ENCODE data around the gene PITX1.

PITX1 gene

DNA sequence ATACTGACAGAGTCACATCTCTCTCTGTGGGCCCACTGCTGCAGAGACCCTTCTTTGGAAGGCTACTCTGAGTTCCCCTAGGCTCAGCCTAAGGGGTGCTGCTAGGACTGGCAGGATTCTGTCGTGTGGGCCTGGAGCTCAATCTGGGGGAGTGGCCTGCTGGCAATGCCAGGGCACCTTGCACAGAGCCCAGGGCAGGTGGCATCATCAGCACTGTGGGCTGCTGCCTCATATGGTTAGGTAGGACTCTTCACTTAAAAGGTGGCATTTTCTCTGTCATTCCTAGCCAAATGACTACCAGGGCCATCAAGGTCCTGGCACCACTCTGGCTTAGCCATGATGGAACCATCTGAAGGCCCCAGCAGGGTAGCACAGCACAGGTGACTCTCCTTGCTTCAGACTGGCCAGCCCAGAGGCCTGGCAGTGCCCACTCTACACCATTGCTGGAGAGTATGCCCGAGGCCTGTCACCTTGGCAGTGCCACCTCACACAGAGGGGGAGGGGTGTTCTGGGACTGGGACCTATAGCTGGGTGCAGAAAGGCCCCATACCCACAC is 21.9 kb downstream of the PITX1 start:
- Histone ChIP-seq H2AFZ (ENCODE audit: low read depth, low read length) (no peak overlapping the region), H4K8ac (ENCODE audit: low read length) (no peak overlapping the region), H3K18ac (ENCODE audit: low read depth in 1 of 2, low read length in 2 of 2) (no peak overlapping the region), H2BK15ac (ENCODE audit: low read depth, poor library complexity, severe bottlenecking) (no peak overlapping the region), H2BK5ac (ENCODE audit: low read depth, low read length, poor library complexity, severe bottlenecking) (no peak overlapping the region), H3K14ac (ENCODE audit: low read length in 2 of 2) (no peak overlapping the region), H3K9ac (ENCODE audit: low read length) (no peak overlapping the region), H3K4me2 (ENCODE audit: low read length, poor library complexity, severe bottlenecking) (no peak overlapping the region), H3K27me3 (ENCODE audit: control insufficient read depth in 1 of 2, insufficient read depth in 1 of 2, low read length in 2 of 2) (peaks cover 0 to 16% of the 10 kb centered on the region in 2 experiments), H2BK12ac (ENCODE audit: low read length in 2 of 2) (no peak overlapping the region), H3K79me1 (replicated peaks; ENCODE audit: low read length, poor library complexity, severe bottlenecking) (no peaks in the 10 kb centered on the region), H3K23ac (ENCODE audit: low read length in 2 of 2) (no peak overlapping the region), H3K27ac (ENCODE audit: low read length, poor library complexity, severe bottlenecking) (no peak overlapping the region), H3K4me3 (ENCODE audit: insufficient read depth in 1 of 2, low read depth in 1 of 2, low read length in 2 of 2) (no peak overlapping the region), H3K36me3 (ENCODE audit: control insufficient read depth in 1 of 2, insufficient read depth in 2 of 2, low read depth in 1 of 2, low read length in 2 of 2) (no peaks in the 10 kb centered on the region), H3K4ac (ENCODE audit: low read depth in 1 of 2, low read length in 2 of 2) (no peak overlapping the region), H3K9me3 (ENCODE audit: control insufficient read depth, low read length) (no peaks in the 10 kb centered on the region), H2AK5ac (ENCODE audit: low read length, severe bottlenecking) (no peak overlapping the region), H4K91ac (ENCODE audit: low read length) (no peak overlapping the region), H2BK120ac (ENCODE audit: low read depth, low read length) (no peak overlapping the region), H3K4me1 (ENCODE audit: control insufficient read depth, insufficient read depth, low read depth, low read length) (no peaks in the 10 kb centered on the region)
- no peak for DNase-seq
- WGBS = 85% methylated on average over 2 of the region's 2 CpGs

DNA sequence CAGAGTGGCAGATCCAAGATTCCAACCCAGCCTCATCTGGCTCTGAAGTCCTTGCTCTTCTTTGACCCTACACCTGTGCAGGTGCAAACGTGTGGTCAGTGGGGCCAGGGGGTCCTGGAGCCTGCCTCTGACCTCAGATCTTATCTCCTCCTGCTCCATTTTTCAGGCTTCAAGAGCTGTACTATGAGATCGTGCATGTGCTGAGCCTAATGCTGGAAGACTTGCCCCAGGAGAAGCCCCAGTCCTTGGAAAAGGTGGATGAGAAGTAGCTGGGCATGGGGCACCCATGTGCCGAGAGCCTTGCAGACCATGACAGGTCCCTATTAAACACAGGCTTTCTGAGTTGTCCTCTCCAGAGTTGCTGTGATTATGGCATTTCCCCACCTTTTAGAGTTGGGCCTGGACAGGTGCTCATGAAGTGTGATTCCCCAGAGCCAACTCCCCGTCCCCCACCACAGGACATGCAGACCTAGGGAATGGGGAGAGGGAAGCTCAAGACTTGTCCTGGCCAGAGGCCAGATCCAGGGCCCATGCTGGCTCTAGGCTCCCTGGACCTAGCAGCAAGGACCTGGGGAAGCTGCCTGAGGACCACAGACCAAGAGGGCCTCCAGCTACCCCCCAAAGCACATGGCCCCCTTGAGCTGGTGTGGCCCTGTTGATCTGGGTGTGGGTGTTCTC is 22.5 kb downstream of the PITX1 start:
- Histone ChIP-seq H2AFZ (ENCODE audit: low read depth, low read length) (no peak overlapping the region), H3K4me3 (ENCODE audit: insufficient read depth in 1 of 2, low read depth in 1 of 2, low read length in 2 of 2) (no peak overlapping the region), H4K8ac (ENCODE audit: low read length) (no peak overlapping the region), H2BK120ac (ENCODE audit: low read depth, low read length) (no peak overlapping the region), H3K18ac (ENCODE audit: low read depth in 1 of 2, low read length in 2 of 2) (no peak overlapping the region), H3K4ac (ENCODE audit: low read depth in 1 of 2, low read length in 2 of 2) (no peak overlapping the region), H3K14ac (ENCODE audit: low read length in 2 of 2) (no peak overlapping the region), H3K9ac (ENCODE audit: low read length) (no peak overlapping the region), H3K36me3 (ENCODE audit: control insufficient read depth in 1 of 2, insufficient read depth in 2 of 2, low read depth in 1 of 2, low read length in 2 of 2) (no peaks in the 10 kb centered on the region), H3K27ac (ENCODE audit: low read length, poor library complexity, severe bottlenecking) (no peak overlapping the region), H3K9me3 (ENCODE audit: control insufficient read depth, low read length) (no peaks in the 10 kb centered on the region), H2BK12ac (ENCODE audit: low read length in 2 of 2) (no peak overlapping the region), H2BK5ac (ENCODE audit: low read depth, low read length, poor library complexity, severe bottlenecking) (no peak overlapping the region), H3K4me1 (ENCODE audit: control insufficient read depth, insufficient read depth, low read depth, low read length) (no peaks in the 10 kb centered on the region), H3K23ac (ENCODE audit: low read length in 2 of 2) (no peak overlapping the region), H4K91ac (ENCODE audit: low read length) (no peak overlapping the region), H3K27me3 (ENCODE audit: control insufficient read depth in 1 of 2, insufficient read depth in 1 of 2, low read length in 2 of 2) (peaks cover 0 to 16% of the 10 kb centered on the region in 2 experiments), H2AK5ac (ENCODE audit: low read length, severe bottlenecking) (no peak overlapping the region), H3K4me2 (ENCODE audit: low read length, poor library complexity, severe bottlenecking) (no peak overlapping the region), H2BK15ac (ENCODE audit: low read depth, poor library complexity, severe bottlenecking) (no peak overlapping the region), H3K79me1 (replicated peaks; ENCODE audit: low read length, poor library complexity, severe bottlenecking) (no peaks in the 10 kb centered on the region)
- no peak for DNase-seq
- 84% methylated on average over 3 of the region's 4 CpGs for WGBS

DNA sequence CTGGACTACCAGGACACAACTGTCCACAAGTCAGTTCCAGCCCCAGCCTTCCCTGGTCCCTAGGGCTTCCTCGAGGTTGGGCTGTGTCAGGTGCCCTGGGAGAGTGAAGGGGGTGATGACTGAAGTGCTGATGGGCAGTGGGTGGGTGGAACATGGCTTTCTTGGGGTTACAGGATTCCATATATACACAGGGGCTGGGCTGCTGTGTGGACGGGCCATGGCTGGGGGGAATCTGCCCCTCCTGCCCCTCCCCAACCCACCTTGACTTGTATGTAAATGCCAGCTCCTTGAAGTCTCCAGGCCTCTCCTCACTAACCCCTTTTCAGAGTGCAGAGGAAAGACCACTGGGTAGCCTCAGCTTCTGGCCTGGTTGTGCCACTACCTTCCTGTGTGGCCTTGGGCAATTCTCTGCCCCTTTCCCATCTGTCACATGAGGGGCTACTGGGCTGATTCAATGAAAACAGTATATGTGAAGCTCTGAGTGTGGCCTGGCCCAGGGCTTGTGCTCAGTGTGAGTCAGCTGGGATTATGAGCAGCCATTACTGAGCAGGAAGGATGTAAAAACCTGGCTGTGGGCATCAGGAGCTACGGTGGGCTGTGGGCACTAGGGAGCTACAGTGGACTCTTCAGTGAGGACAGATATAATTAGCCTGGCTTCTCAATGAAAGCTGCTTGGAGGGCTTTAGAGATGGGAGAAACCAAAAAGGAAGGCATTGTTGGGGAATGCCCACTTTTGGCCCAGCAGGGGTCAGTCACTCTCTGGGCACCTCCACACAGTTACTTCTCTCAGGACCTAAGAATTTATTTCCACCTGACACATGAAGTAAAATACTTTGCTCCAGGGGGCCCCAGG is 23.3 kb downstream of the PITX1 start:
- no peak overlapping the region for H3K4me3 ChIP-seq (ENCODE audit: insufficient read depth in 1 of 2, low read depth in 1 of 2, low read length in 2 of 2)
- DNase-seq = no peak

More for the DNA sequence above, 23.3 kb downstream of the PITX1 start:
- no peak overlapping the region for H2AK5ac ChIP-seq (ENCODE audit: low read length, severe bottlenecking)
- H2AFZ ChIP-seq (ENCODE audit: low read depth, low read length) = no peak overlapping the region
- H2BK12ac ChIP-seq (ENCODE audit: low read length in 2 of 2) = no peak overlapping the region
- peaks cover 0 to 16% of the 10 kb centered on the region in 2 experiments for H3K27me3 ChIP-seq (ENCODE audit: control insufficient read depth in 1 of 2, insufficient read depth in 1 of 2, low read length in 2 of 2)
- no peak overlapping the region for H3K9ac ChIP-seq (ENCODE audit: low read length)
- H2BK120ac ChIP-seq (ENCODE audit: low read depth, low read length) = no peak overlapping the region
- WGBS = 80% methylated on average over 3 of the region's 3 CpGs
- no peak overlapping the region for H3K18ac ChIP-seq (ENCODE audit: low read depth in 1 of 2, low read length in 2 of 2)
- no peak overlapping the region for H3K4ac ChIP-seq (ENCODE audit: low read depth in 1 of 2, low read length in 2 of 2)
- no peaks in the 10 kb centered on the region for H3K36me3 ChIP-seq (ENCODE audit: control insufficient read depth in 1 of 2, insufficient read depth in 2 of 2, low read depth in 1 of 2, low read length in 2 of 2)
- H3K23ac ChIP-seq (ENCODE audit: low read length in 2 of 2) = no peak overlapping the region
- no peak overlapping the region for H3K4me2 ChIP-seq (ENCODE audit: low read length, poor library complexity, severe bottlenecking)
- H2BK15ac ChIP-seq (ENCODE audit: low read depth, poor library complexity, severe bottlenecking) = no peak overlapping the region
- H3K9me3 ChIP-seq (ENCODE audit: control insufficient read depth, low read length) = no peaks in the 10 kb centered on the region
- no peak overlapping the region for H4K91ac ChIP-seq (ENCODE audit: low read length)
- H2BK5ac ChIP-seq (ENCODE audit: low read depth, low read length, poor library complexity, severe bottlenecking) = no peak overlapping the region
- no peaks in the 10 kb centered on the region for H3K4me1 ChIP-seq (ENCODE audit: control insufficient read depth, insufficient read depth, low read depth, low read length)
- H3K27ac ChIP-seq (ENCODE audit: low read length, poor library complexity, severe bottlenecking) = no peak overlapping the region
- no peak overlapping the region for H4K8ac ChIP-seq (ENCODE audit: low read length)
- H3K79me1 ChIP-seq (replicated peaks; ENCODE audit: low read length, poor library complexity, severe bottlenecking) = no peaks in the 10 kb centered on the region
- no peak overlapping the region for H3K14ac ChIP-seq (ENCODE audit: low read length in 2 of 2)
